SU-DHL-6 (cell line): ENCODE measurements around the gene NCOA3.

ENCODE experiments used
- EZH2phosphoT487 ChIP-seq: fragments of 200-600 bp; sonication (generic), shearing (Covaris generic); conservative IDR thresholded peaks from 2 replicates; pipeline ENCODE4 v1.6.1; 2018; ENCODE audit warnings: mild to moderate bottlenecking, antibody characterized with exemption, low read length, moderate library complexity, mixed read lengths
- TF ChIP-seq, protein P1 (sequence below): fragments of 200-600 bp; sonication (generic); IDR thresholded peaks from one replicate; pipeline ENCODE4 v1.5.1; 2017; ENCODE audit warnings: antibody characterized with exemption, mild to moderate bottlenecking, low read length, moderate library complexity; ENCODE audit not compliant: insufficient read depth, poor library complexity, severe bottlenecking

DNA sequence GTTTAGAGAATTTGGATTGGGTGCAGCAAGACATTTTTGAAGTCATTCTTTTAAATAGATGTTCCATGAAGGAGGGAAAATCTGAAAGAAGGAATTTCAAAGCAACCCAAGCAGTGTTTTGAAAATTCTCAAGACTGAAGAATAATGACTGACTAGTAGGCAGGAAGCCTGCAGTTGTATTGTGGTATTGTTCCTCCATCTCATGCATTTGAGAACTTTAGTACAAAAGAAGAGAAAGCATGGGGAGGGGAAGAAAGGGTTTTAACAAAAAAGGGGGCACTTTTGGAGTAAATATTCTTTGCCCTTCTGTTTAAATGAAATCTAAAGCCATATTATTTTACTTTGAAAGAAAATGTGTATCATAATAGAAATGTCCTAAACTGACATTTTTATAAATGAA lies 6.6 kb downstream of the NCOA3 start:
- TF ChIP-seq, protein P1, sequence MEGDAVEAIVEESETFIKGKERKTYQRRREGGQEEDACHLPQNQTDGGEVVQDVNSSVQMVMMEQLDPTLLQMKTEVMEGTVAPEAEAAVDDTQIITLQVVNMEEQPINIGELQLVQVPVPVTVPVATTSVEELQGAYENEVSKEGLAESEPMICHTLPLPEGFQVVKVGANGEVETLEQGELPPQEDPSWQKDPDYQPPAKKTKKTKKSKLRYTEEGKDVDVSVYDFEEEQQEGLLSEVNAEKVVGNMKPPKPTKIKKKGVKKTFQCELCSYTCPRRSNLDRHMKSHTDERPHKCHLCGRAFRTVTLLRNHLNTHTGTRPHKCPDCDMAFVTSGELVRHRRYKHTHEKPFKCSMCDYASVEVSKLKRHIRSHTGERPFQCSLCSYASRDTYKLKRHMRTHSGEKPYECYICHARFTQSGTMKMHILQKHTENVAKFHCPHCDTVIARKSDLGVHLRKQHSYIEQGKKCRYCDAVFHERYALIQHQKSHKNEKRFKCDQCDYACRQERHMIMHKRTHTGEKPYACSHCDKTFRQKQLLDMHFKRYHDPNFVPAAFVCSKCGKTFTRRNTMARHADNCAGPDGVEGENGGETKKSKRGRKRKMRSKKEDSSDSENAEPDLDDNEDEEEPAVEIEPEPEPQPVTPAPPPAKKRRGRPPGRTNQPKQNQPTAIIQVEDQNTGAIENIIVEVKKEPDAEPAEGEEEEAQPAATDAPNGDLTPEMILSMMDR, result no peak
- TF ChIP-seq EZH2phosphoT487, result no peak
